Skeletal muscle cell (primary cell): ENCODE results near the gene ZNF500.

Source experiments
- DNase-seq: peaks from one replicate; pipeline ENCODE4 v3.0.0-alpha.2; 2010; ENCODE audit warnings: low read depth
- H3K4me3 ChIP-seq: 2 replicates; pipeline ENCODE4 v1.5.1; 2011; ENCODE audit warnings: low read depth, mild to moderate bottlenecking, control low read depth, low read length, moderate library complexity

ZNF500 gene

GRCh38 chr16:4777339-4778049, 10.5 kb upstream of the ZNF500 start:
- no peak for DNase-seq
- H3K4me3 ChIP-seq: no peak overlapping the region

- H3K4me3 ChIP-seq: no peak overlapping the region
- no peak for DNase-seq
Measured at GRCh38 chr16:4776141-4776705, 9.3 kb upstream of the ZNF500 start.

GRCh38 chr16:4775005-4775404, 8.0 kb upstream of the ZNF500 start:
- no peak overlapping the region for H3K4me3 ChIP-seq

GRCh38 chr16:4772351-4772750, 5.4 kb upstream of the ZNF500 start:
- DNase-seq: no peak

More at GRCh38 chr16:4775005-4775404, 8.0 kb upstream of the ZNF500 start:
- no peak for DNase-seq

DNA sequence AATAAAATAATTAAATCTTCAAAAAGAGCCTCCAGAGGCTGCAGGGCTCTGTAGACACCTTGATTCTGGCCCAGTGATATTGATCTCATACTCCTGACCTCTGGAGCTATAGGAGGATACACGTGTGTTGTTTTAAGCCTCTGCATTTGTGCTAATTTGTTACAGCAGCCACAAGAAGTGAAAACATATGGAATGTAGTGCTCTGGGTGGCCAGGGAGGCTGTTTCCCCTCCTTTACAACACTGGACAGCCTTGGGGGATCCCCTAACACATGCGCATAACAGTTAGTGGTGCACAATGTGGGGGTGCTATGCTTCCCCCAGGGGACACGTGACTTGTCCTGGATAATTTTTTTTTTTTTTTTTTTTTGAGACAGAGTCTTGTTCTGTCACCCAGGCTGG, 4.7 kb upstream of the ZNF500 start:
- no peak for DNase-seq
- H3K4me3 ChIP-seq: no peak overlapping the region

More at GRCh38 chr16:4772351-4772750, 5.4 kb upstream of the ZNF500 start:
- no peak overlapping the region for H3K4me3 ChIP-seq

GRCh38 chr16:4769306-4769638, 2.3 kb upstream of the ZNF500 start:
- DNase-seq: no peak
- peak overlapping the region; percentile 65 for H3K4me3 ChIP-seq

DNA sequence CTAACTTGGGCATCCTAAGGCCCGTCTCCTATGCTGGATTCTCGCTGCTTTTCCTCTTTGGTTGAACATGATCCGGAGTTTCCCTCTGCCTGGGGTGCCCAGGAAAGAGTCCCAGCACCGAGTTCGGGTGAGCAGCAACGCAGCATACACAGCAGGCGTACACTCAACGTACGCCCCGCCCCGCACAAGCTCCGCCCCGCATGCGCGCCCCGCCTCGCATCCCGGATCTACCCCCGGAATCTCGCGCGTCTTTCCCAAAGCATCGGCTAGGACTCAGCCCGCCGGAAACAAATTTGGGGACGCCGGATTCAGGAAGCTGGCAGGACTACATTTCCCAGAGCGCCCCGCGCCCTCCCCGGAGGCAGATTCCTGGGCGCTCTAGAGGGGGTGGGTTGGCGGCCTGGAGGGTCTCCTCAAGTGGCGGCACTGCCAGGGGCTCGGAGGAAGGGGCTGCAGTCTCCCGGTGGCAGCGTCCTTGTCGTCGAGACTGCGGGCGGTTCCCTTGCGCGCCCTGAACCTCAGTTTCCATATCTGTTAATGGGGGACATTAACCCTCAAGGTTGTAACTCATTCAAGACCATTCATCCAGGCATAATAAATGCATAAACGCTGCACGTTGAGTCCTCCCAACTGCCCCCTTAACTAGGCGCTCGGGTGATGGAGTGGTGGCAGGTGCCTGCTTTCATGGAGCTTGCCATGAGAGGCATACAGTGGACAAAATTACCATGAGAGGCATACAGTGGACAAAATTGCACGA, 1.8 kb upstream of the ZNF500 start:
- peak overlapping the region; percentile 65 for H3K4me3 ChIP-seq
- peak; percentile 74 for DNase-seq

DNA sequence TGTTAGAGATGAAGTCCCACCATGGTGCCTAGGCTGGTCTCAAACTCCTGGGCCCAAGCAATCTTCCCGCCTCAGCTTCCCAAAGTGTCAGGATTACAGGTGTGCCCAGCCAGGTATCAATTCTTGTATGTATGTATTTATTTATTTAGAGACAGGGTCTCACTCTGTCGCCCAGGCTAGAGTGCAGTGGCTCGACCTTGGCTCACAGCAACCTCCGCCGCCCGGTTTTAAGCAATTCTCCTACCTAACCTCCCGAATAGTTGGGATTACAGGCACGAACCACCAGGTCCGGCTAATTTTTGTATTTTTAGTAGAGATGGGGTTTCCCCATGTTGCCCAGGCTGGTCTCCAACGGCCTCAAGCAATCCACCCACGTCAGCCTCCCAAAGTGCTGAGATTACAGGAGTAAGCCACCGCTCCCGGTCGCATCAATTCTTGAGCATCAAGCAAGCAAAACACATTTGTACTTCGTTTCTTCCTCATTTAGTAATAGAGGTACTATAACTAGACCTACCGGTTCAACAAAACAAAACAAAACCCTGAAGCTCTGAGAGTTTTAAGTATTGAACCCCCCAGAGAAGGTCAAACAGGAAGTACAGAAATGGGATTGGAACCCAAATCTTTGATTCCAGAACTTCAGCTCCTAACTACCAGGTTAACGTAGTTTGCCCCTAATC, 1.0 kb upstream of the ZNF500 start:
- no peak for DNase-seq

DNA sequence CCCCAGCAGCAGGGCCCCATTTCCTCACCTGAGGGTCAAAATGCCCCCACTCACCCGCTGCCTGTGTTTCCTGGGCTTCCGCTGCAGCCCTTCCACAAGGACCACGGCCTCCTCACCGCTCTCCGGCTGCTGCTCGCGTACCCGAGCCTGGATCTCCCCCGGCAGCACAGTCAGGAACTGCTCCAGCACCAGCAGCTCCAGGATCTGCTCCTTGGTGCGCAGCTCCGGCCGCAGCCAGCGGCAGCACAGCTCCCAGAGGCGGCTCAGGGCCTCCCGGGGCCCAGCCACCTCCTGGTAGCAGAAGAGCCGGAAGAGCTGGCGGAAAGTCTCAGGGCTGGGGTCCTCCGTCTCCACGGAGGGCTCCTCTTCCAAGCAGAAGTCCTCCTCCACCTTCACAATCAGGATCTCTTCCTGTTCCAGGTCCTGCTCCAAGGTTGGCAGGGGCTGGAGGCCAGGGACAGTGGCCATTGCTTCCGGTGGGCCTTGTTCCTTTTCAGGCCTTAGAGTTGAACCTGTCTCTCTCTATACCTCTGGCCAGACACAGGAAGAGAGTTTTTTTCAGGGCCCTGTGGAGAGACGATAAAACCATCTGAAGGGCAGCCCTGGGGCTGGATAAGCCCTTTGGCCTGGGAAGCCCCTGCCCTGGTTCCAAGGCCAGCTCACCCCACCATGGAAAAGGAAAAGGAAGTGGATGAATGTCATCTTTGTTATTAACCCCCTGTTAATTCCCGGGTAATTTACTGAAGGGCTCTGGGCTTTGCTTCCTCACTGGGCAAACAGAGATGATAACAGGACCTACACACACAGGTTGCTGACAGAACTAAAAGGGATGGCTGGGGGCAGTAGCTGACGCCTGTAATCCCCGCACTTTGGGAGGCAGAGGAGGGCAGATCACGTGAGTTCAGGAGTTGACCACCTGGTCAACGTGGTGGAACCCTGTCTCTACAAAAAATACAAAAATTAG, 1.2 kb downstream of the ZNF500 start:
- peak overlapping the region; percentile 78 for H3K4me3 ChIP-seq
- DNase-seq: no peak

More for the DNA sequence above, 1.0 kb upstream of the ZNF500 start:
- H3K4me3 ChIP-seq: peak overlapping the region; percentile 65

GRCh38 chr16:4763791-4764190, 3.2 kb downstream of the ZNF500 start:
- H3K4me3 ChIP-seq: no peak overlapping the region
- DNase-seq: no peak

GRCh38 chr16:4762205-4762604, 4.8 kb downstream of the ZNF500 start:
- DNase-seq: no peak
- no peak overlapping the region for H3K4me3 ChIP-seq

DNA sequence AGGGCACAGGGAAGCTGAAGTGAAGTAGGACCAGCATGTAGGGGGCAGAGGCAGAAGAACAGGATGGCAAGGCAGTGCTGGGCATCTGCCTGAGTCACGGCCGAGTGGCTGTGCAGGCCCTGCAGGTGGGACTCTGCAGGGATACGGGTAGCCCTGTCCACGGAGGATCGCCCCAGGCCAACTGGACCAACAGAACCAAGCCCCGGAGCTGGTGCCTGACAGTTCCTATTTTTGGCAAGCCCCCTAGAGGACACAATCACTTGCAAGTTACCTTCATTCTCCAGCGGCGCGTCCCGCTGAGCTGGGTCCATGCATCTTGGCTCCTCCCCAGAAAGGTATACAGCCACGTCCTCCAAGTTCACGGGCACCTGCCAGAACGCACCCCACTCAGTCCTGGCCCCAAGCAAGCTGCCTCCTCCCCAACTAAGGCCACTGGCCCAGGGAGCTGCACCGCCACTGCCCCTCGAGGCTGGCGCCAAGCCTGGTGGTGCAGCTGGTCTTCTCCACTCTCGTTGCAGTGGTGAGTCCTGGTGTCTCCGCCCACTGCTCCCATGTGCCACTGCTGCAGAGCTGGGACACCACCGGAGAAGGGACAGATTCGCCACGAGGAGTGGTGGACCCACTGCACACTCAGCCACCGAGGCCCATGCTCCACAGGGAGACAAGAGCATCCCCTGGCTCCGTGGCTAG, 6.6 kb downstream of the ZNF500 start:
- H3K4me3 ChIP-seq: no peak overlapping the region
- no peak for DNase-seq

DNA sequence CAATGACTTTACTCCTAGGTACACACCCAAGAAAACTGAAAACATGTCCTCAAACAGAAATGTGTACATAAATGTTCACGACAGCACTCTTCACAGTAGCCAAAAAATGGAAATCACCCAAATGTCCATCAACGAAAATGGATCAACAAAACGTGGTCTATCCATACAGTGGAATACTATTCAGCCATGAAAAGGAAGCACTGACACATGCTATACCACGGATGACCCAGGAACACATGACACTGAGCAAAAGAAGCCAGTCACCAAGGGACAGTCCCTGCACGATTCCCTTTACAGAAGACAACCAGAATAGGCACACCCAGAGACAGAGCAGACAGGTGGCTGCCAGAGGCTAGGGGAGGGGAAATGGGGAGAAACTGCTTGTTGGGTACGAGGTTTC, 11.3 kb downstream of the ZNF500 start:
- DNase-seq: no peak
- no peak overlapping the region for H3K4me3 ChIP-seq

DNA sequence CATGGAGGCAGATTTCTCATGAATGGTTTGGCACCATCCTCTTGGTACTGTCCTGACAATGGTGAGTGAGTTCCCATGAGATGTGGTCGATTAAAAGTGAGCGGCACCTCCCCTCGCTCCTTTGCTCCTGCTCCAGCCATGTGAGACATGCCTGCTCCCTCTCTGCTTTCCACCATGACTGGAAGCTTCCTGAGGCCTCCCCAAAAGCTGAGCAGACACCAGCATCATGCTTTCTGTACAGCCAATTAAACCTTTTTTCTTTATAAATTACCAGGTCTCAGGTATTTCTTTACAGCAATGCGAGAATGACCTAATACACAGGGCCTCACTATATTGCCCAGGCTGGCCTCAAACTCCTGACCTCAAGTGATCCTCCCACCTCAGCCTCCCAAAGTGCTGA, 12.1 kb downstream of the ZNF500 start:
- H3K4me3 ChIP-seq: no peak overlapping the region
- no peak for DNase-seq

- H3K4me3 ChIP-seq: no peak overlapping the region
- DNase-seq: no peak
Measured at GRCh38 chr16:4753227-4753626, 13.7 kb downstream of the ZNF500 start.

DNA sequence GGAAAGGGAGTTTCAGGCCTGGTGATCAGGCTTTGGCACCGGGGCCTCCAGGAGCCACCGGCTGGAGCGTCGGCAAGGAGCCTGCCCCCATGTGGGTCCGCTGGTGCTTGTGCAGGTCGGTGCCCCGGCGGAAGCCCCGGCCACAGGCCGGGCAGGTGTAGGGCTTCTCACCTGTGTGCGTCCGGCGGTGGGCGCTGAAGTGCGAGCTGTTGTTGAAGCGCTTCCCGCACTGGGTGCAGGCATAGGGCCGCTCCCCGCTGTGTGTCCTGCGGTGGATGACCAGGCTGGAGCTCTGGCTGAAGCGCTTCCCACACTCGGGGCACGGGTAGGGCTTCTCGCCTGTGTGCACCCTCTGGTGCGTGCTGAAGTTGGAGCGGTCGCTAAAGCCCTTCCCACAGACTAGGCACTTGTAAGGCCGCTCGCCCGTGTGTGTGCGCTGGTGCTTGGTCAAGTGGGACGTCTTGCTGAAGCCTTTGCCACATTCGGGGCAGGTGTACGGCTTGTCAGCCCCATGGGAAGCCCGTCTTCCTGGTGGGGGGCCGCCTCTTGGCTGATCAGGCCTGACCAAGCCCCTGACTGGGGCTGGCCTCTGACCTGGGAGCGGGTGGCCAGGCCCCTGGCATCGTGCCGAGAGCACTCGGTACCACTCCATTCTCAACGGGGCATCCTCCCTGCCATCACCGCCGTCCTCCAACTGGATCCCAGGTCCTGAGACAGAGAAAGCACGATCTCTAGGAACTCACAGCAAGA, 14.4 kb downstream of the ZNF500 start:
- H3K4me3 ChIP-seq: no peak overlapping the region
- DNase-seq: no peak

GRCh38 chr16:4750896-4751295, 16.1 kb downstream of the ZNF500 start:
- H3K4me3 ChIP-seq: no peak overlapping the region
- no peak for DNase-seq

GRCh38 chr16:4749700-4750257, 17.2 kb downstream of the ZNF500 start:
- no peak overlapping the region for H3K4me3 ChIP-seq
- DNase-seq: no peak
